Adipocyte (in vitro differentiated cells): ENCODE measurements around the gene TCERG1.

Experiments
- DNase-seq: peaks from one replicate; pipeline ENCODE4 v3.0.0-alpha.2; 2015; ENCODE audit warnings: low read depth
- H3K27me3 ChIP-seq: replicated peaks from 2 replicates; pipeline ENCODE4 v1.7.0; 2013; ENCODE audit warnings: mild to moderate bottlenecking, low read length, moderate library complexity; ENCODE audit not compliant: control insufficient read depth, insufficient read depth
- H3K36me3 ChIP-seq: 2 replicates; pipeline ENCODE4 v1.7.0; 2013; ENCODE audit warnings: low read length, mild to moderate bottlenecking, moderate library complexity; ENCODE audit not compliant: control insufficient read depth, insufficient read depth, severe bottlenecking
- H3K4me1 ChIP-seq: 2 replicates; pipeline ENCODE4 v1.7.0; 2013; ENCODE audit warnings: mild to moderate bottlenecking, low read length, moderate library complexity; ENCODE audit not compliant: control insufficient read depth, insufficient read depth
- H3K4me3 ChIP-seq: 2 replicates; pipeline ENCODE4 v1.7.0; 2013; ENCODE audit warnings: mild to moderate bottlenecking, low read length, moderate library complexity
- H3K9ac ChIP-seq: 2 replicates; pipeline ENCODE4 v1.7.0; 2013; ENCODE audit warnings: mild to moderate bottlenecking, low read length, moderate library complexity
- H3K9me3 ChIP-seq: 2 replicates; pipeline ENCODE4 v1.7.0; 2013; ENCODE audit warnings: mild to moderate bottlenecking, low read length, moderate library complexity; ENCODE audit not compliant: control insufficient read depth

Gene TCERG1

GRCh38 chr5:146446861-146447733 lies at the start of gene TCERG1:
Gene TCERG1 (plus strand): TSS chr5:146447333. CDS start chr5:146447350, 17 bp downstream.
- Histone ChIP-seq H3K9ac (peak within 1 kb of the TSS; percentile 96), H3K4me3 (peak within 1 kb of the TSS; percentile 90)
- peak; percentile 100 for DNase-seq

GRCh38 chr5:146398826-146399225 lies 48.3 kb upstream of the TCERG1 start:
- no peak for DNase-seq
- Histone ChIP-seq H3K36me3 (no peaks in the 10 kb centered on the region), H3K27me3 (peaks cover 43% of the 10 kb centered on the region), H3K9ac (no peak overlapping the region), H3K4me1 (no peaks in the 10 kb centered on the region), H3K9me3 (no peaks in the 10 kb centered on the region), H3K4me3 (no peak overlapping the region)

More at GRCh38 chr5:146446861-146447733, at the start of gene TCERG1:
- Histone ChIP-seq H3K9me3 (no peaks in the 10 kb centered on the region), H3K4me1 (peaks cover 35% of the 10 kb centered on the region), H3K36me3 (no peaks in the 10 kb centered on the region), H3K27me3 (no peaks in the 10 kb centered on the region)

- DNase-seq = peak; percentile 20
- Histone ChIP-seq H3K4me3 (no peak overlapping the region), H3K4me1 (no peaks in the 10 kb centered on the region), H3K9ac (no peak overlapping the region), H3K9me3 (no peaks in the 10 kb centered on the region), H3K27me3 (peaks cover 41% of the 10 kb centered on the region), H3K36me3 (no peaks in the 10 kb centered on the region)
Observed at GRCh38 chr5:146399481-146399880, 47.7 kb upstream of the TCERG1 start.

- Histone ChIP-seq H3K36me3 (no peaks in the 10 kb centered on the region), H3K4me3 (no peak overlapping the region), H3K27me3 (peaks cover 38% of the 10 kb centered on the region), H3K9ac (no peak overlapping the region), H3K9me3 (no peaks in the 10 kb centered on the region), H3K4me1 (no peaks in the 10 kb centered on the region)
- DNase-seq = no peak
Observed at GRCh38 chr5:146400201-146400600, 46.9 kb upstream of the TCERG1 start.

GRCh38 chr5:146401021-146401420 lies 46.1 kb upstream of the TCERG1 start:
- no peak for DNase-seq
- Histone ChIP-seq H3K9ac (no peak overlapping the region), H3K36me3 (no peaks in the 10 kb centered on the region), H3K4me3 (no peak overlapping the region), H3K9me3 (no peaks in the 10 kb centered on the region), H3K27me3 (peaks cover 38% of the 10 kb centered on the region), H3K4me1 (no peaks in the 10 kb centered on the region)

GRCh38 chr5:146402949-146403348 lies 44.2 kb upstream of the TCERG1 start:
- no peak overlapping the region for H3K4me3 ChIP-seq
- H3K4me1 ChIP-seq = no peaks in the 10 kb centered on the region
- no peaks in the 10 kb centered on the region for H3K36me3 ChIP-seq
- H3K9ac ChIP-seq = no peak overlapping the region
- no peaks in the 10 kb centered on the region for H3K9me3 ChIP-seq
- DNase-seq = no peak
- H3K27me3 ChIP-seq = peaks cover 34% of the 10 kb centered on the region

- Histone ChIP-seq H3K9ac (no peak overlapping the region), H3K4me3 (peak overlapping the region; percentile 18), H3K27me3 (peaks cover 7% of the 10 kb centered on the region), H3K9me3 (no peaks in the 10 kb centered on the region), H3K36me3 (no peaks in the 10 kb centered on the region), H3K4me1 (peaks cover 5% of the 10 kb centered on the region)
- DNase-seq = peak; percentile 60
Observed at GRCh38 chr5:146409054-146409671, 38.0 kb upstream of the TCERG1 start.

- Histone ChIP-seq H3K4me3 (no peak overlapping the region), H3K4me1 (peaks cover 5% of the 10 kb centered on the region), H3K27me3 (peaks cover 5% of the 10 kb centered on the region), H3K36me3 (no peaks in the 10 kb centered on the region), H3K9ac (no peak overlapping the region), H3K9me3 (no peaks in the 10 kb centered on the region)
- DNase-seq = no peak
Observed at GRCh38 chr5:146410272-146410671, 36.9 kb upstream of the TCERG1 start.

GRCh38 chr5:146419696-146420095 lies 27.4 kb upstream of the TCERG1 start:
- no peaks in the 10 kb centered on the region for H3K27me3 ChIP-seq
- no peak overlapping the region for H3K4me3 ChIP-seq
- no peak for DNase-seq
- no peaks in the 10 kb centered on the region for H3K36me3 ChIP-seq
- no peaks in the 10 kb centered on the region for H3K4me1 ChIP-seq
- no peaks in the 10 kb centered on the region for H3K9me3 ChIP-seq
- no peak overlapping the region for H3K9ac ChIP-seq

GRCh38 chr5:146425023-146425422 lies 22.1 kb upstream of the TCERG1 start:
- Histone ChIP-seq H3K9ac (no peak overlapping the region), H3K4me3 (no peak overlapping the region), H3K27me3 (peaks cover 20% of the 10 kb centered on the region), H3K36me3 (no peaks in the 10 kb centered on the region), H3K9me3 (no peaks in the 10 kb centered on the region), H3K4me1 (peaks cover 6% of the 10 kb centered on the region)
- no peak for DNase-seq

- H3K36me3 ChIP-seq = no peaks in the 10 kb centered on the region
- DNase-seq = peak; percentile 30
- peaks cover 6% of the 10 kb centered on the region for H3K4me1 ChIP-seq
- peaks cover 20% of the 10 kb centered on the region for H3K27me3 ChIP-seq
- H3K4me3 ChIP-seq = no peak overlapping the region
- no peaks in the 10 kb centered on the region for H3K9me3 ChIP-seq
- no peak overlapping the region for H3K9ac ChIP-seq
Observed at GRCh38 chr5:146426305-146426704, 20.8 kb upstream of the TCERG1 start.
